Measurements from ENCODE around the gene BYSL. TPM values are rescaled to one million over a fixed set of nuclear protein-coding genes. Genes with fewer than 3 reads are reported as not detected.

Gene BYSL
- polyA plus RNA-seq, 1 experiment, result 28.5 TPM

DNA sequence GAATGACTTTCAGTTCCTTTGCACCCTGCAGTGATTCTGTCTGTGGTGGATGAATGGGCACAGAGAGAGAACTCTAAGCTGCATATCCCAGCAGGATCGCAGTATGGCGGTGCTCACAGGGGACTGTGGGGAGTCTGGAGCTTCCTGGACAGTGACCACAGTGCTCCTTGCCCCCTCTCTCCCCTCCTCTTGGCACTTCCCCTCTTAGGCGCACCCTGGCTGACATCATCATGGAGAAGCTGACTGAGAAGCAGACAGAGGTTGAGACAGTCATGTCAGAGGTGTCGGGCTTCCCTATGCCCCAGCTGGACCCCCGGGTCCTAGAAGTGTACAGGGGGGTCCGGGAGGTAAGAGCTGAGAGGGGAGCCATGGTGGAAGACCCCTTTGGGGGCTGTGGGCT is 8.6 kb downstream of the BYSL start:
- DNase-seq (ENCODE audit: low read depth), result no peak
- no peak for TF ChIP-seq CTCF (IDR thresholded peaks at IDR 0.05; ENCODE audit: insufficient read depth, low read depth, low read length)
- no peak overlapping the region for H3K4me3 ChIP-seq (ENCODE audit: low read depth, low read length)
- peaks cover 38% of the 10 kb centered on the region for H3K36me3 ChIP-seq (ENCODE audit: control insufficient read depth, insufficient read depth, low read length)
- no peaks in the 10 kb centered on the region for H3K27me3 ChIP-seq (ENCODE audit: control insufficient read depth, insufficient read depth, low read length)
- ChIA-PET POLR2A (no interaction called here), CTCF (interaction anchor here (2.7 to 4.7 kb wide), 4 partner anchors 8 to 143 kb away, joined by 7 to 30 read pairs (median 18); partner anchors contain the start of genes BYSL, MED20 and TOMM6)

GRCh38 chr6:41931792-41932191 is 10.5 kb downstream of the BYSL start:
- no peak for DNase-seq (ENCODE audit: low read depth)
- POLR2A ChIA-PET, result no interaction called here
- Histone ChIP-seq H3K36me3 (ENCODE audit: control insufficient read depth, insufficient read depth, low read length) (peaks cover 48% of the 10 kb centered on the region), H3K4me3 (ENCODE audit: low read depth, low read length) (no peak overlapping the region), H3K27me3 (ENCODE audit: control insufficient read depth, insufficient read depth, low read length) (no peaks in the 10 kb centered on the region)
- CTCF ChIA-PET, result interaction anchor here (0.7 to 3.1 kb wide), 4 partner anchors 11 to 113 kb away, joined by 3 to 18 read pairs (median 5); partner anchors contain the start of genes BYSL and MED20
- no peak for TF ChIP-seq CTCF (IDR thresholded peaks at IDR 0.05; ENCODE audit: insufficient read depth, low read depth, low read length)

- no peak for DNase-seq (ENCODE audit: low read depth)
- Histone ChIP-seq H3K4me3 (ENCODE audit: low read depth, low read length) (no peak overlapping the region), H3K36me3 (ENCODE audit: control insufficient read depth, insufficient read depth, low read length) (peaks cover 45% of the 10 kb centered on the region), H3K27me3 (ENCODE audit: control insufficient read depth, insufficient read depth, low read length) (no peaks in the 10 kb centered on the region)
- POLR2A ChIA-PET, result no interaction called here
- no peak for TF ChIP-seq CTCF (IDR thresholded peaks at IDR 0.05; ENCODE audit: insufficient read depth, low read depth, low read length)
- CTCF ChIA-PET, result interaction anchor here (0.7 to 10.5 kb wide), 3 partner anchors 11 to 146 kb away, joined by 3 to 152 read pairs (median 4); partner anchors contain the start of genes BYSL, MED20 and TAF8
These were observed 11.1 kb downstream of the BYSL start for GRCh38 chr6:41932378-41932777.

DNA sequence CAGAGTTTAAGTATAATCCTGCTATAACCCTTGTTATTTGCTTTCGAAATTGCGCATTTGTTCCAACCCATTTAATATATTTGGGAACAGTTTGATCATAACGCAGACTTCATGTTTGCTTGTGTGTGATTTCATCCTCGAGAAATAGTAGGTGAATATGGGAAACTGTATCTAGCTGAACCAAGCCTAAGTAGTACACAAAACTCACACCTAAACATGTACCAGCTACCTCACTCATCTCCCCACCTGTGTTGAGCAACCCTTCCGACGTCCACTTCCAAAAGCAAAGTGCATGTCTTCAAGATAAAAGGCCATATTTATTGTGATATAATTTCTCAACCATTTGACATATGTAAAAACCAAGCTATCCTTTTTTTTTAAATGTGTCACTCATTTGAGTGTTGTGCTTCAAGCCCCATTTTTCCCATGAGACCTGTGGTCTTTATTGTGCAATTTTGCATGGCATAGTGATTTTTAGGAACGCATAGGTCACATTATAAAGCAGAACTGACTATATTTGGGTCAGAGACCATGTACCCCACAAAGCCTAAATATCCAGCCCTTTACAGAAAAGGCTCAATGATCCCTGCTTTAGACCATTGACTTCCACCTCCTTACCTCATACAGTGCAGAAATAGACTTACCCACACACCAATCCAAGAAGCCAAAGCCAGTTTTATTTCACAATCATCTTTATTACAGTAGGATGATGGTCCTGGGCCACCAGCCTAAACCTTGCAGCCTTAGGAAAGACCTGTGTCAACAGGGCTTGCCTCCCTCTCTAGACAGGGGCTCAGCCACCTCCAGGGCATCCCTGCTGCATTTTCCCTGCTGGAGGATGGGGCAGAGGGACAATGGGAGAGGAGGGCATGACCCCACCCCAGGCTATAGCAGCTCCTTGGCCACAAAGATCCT is 13.2 kb downstream of the BYSL start:
- CTCF ChIA-PET, result interaction anchor here (0.6 to 10.5 kb wide), 7 partner anchors 12 to 334 kb away, joined by 3 to 152 read pairs (median 9); partner anchors contain the start of genes BYSL, MED20, TAF8 and TOMM6

More for the DNA sequence above, 13.2 kb downstream of the BYSL start:
- no peaks in the 10 kb centered on the region for H3K27me3 ChIP-seq (ENCODE audit: control insufficient read depth, insufficient read depth, low read length)
- no peak overlapping the region for H3K4me3 ChIP-seq (ENCODE audit: low read depth, low read length)
- DNase-seq (ENCODE audit: low read depth), result no peak
- peaks cover 38% of the 10 kb centered on the region for H3K36me3 ChIP-seq (ENCODE audit: control insufficient read depth, insufficient read depth, low read length)
- no peak for TF ChIP-seq CTCF (IDR thresholded peaks at IDR 0.05; ENCODE audit: insufficient read depth, low read depth, low read length)
- POLR2A ChIA-PET, result no interaction called here
